ENCODE measurements around the gene SAMM50. TPM values are rescaled to one million over a fixed set of nuclear protein-coding genes. Genes with fewer than 3 reads are reported as not detected.
"Not testable (repeated sequence)": the region's sequence is repeated elsewhere in the genome, so short reads cannot be mapped to it uniquely, and the experiment has no call there.

The SAMM50 gene
- total and polyA plus RNA-seq, 2 experiments from 2014 or later, result 58.6 to 60.3 TPM

DNA sequence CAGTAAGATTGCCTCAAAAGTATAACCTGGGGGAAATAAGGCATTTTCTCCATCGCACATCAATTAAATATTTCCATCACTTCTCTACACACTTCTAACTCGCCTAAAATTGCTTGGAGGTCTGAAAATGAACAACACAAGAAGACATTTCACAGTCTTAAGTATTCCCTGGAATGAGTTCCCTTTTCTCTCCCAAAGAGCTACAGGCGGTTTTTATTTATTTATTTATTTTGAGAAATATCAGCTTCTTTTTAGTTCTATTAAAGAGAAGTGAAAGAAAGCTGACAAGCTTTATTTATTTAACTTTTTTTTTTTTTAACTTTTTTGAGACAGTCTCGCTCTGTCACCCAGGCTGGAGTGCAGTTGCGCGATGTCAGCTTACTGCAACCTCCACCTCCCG is 57.3 kb downstream of the SAMM50 start:
- TF ChIP-seq JUNB (IDR thresholded peaks at IDR 0.05; ENCODE audit: unreplicated experiment), result no peak
- no peak for TF ChIP-seq CREB1 (CRISPR knock-in tag; IDR thresholded peaks at IDR 0.05; ENCODE audit: low read depth)
- TF ChIP-seq STAT1 (IDR thresholded peaks at IDR 0.05; ENCODE audit: unreplicated experiment), result no peak
- no peak for TF ChIP-seq POLR2AphosphoS5 (IDR thresholded peaks at IDR 0.05; ENCODE audit: low read depth)
- TF ChIP-seq, protein P1, sequence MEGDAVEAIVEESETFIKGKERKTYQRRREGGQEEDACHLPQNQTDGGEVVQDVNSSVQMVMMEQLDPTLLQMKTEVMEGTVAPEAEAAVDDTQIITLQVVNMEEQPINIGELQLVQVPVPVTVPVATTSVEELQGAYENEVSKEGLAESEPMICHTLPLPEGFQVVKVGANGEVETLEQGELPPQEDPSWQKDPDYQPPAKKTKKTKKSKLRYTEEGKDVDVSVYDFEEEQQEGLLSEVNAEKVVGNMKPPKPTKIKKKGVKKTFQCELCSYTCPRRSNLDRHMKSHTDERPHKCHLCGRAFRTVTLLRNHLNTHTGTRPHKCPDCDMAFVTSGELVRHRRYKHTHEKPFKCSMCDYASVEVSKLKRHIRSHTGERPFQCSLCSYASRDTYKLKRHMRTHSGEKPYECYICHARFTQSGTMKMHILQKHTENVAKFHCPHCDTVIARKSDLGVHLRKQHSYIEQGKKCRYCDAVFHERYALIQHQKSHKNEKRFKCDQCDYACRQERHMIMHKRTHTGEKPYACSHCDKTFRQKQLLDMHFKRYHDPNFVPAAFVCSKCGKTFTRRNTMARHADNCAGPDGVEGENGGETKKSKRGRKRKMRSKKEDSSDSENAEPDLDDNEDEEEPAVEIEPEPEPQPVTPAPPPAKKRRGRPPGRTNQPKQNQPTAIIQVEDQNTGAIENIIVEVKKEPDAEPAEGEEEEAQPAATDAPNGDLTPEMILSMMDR (conservative IDR thresholded peaks at IDR 0.05; ENCODE audit: low read depth in 2 of 2), result no peak
- TF ChIP-seq EZH2 (IDR thresholded peaks at IDR 0.05; ENCODE audit: low read depth, unreplicated experiment), result no peak
- TF ChIP-seq ZNF114 (CRISPR knock-in tag; IDR thresholded peaks at IDR 0.05), result no peak
- TF ChIP-seq NANOG (IDR thresholded peaks at IDR 0.05; ENCODE audit: borderline replicate concordance), result no peak
- TF ChIP-seq, protein P2, sequence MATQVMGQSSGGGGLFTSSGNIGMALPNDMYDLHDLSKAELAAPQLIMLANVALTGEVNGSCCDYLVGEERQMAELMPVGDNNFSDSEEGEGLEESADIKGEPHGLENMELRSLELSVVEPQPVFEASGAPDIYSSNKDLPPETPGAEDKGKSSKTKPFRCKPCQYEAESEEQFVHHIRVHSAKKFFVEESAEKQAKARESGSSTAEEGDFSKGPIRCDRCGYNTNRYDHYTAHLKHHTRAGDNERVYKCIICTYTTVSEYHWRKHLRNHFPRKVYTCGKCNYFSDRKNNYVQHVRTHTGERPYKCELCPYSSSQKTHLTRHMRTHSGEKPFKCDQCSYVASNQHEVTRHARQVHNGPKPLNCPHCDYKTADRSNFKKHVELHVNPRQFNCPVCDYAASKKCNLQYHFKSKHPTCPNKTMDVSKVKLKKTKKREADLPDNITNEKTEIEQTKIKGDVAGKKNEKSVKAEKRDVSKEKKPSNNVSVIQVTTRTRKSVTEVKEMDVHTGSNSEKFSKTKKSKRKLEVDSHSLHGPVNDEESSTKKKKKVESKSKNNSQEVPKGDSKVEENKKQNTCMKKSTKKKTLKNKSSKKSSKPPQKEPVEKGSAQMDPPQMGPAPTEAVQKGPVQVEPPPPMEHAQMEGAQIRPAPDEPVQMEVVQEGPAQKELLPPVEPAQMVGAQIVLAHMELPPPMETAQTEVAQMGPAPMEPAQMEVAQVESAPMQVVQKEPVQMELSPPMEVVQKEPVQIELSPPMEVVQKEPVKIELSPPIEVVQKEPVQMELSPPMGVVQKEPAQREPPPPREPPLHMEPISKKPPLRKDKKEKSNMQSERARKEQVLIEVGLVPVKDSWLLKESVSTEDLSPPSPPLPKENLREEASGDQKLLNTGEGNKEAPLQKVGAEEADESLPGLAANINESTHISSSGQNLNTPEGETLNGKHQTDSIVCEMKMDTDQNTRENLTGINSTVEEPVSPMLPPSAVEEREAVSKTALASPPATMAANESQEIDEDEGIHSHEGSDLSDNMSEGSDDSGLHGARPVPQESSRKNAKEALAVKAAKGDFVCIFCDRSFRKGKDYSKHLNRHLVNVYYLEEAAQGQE (IDR thresholded peaks at IDR 0.05; ENCODE audit: unreplicated experiment), result no peak
- TF ChIP-seq, protein P3, sequence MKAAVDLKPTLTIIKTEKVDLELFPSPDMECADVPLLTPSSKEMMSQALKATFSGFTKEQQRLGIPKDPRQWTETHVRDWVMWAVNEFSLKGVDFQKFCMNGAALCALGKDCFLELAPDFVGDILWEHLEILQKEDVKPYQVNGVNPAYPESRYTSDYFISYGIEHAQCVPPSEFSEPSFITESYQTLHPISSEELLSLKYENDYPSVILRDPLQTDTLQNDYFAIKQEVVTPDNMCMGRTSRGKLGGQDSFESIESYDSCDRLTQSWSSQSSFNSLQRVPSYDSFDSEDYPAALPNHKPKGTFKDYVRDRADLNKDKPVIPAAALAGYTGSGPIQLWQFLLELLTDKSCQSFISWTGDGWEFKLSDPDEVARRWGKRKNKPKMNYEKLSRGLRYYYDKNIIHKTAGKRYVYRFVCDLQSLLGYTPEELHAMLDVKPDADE (IDR thresholded peaks at IDR 0.05), result no peak
- Histone ChIP-seq H3K36me3 (ENCODE audit: insufficient read depth) (no peaks in the 10 kb centered on the region), H3K4me1 (ENCODE audit: insufficient read depth) (no peaks in the 10 kb centered on the region), H3K79me2 (replicated peaks; ENCODE audit: insufficient read depth) (no peaks in the 10 kb centered on the region), H3K27me3 (ENCODE audit: insufficient read depth) (no peaks in the 10 kb centered on the region), H3F3A (replicated peaks; ENCODE audit: low read depth) (no peaks in the 10 kb centered on the region), H3K9me2 (ENCODE audit: insufficient read depth) (no peaks in the 10 kb centered on the region), H4K20me1 (replicated peaks; ENCODE audit: insufficient read depth) (no peaks in the 10 kb centered on the region), H3K4me3 (no peak overlapping the region), H3K4me2 (no peak overlapping the region), H3K27ac (ENCODE audit: low read depth) (no peak overlapping the region), H2AFZ (no peak overlapping the region)
- ATAC-seq (no peak), DNase-seq (ENCODE audit: low spot score) (no peak)
- peaks cover 3% of the 10 kb centered on the region for H3K27me3 Mint-ChIP-seq (ENCODE audit: insufficient read depth, low read depth, poor library complexity)
- no peaks in the 10 kb centered on the region for H3K9me3 Mint-ChIP-seq
- no peak overlapping the region for H3K4me3 Mint-ChIP-seq
- no peaks in the 10 kb centered on the region for H3K36me3 Mint-ChIP-seq (ENCODE audit: low read depth)
- H3K27ac Mint-ChIP-seq, result no peak overlapping the region
- H3K4me1 Mint-ChIP-seq, result no peaks in the 10 kb centered on the region; the same call in 2 of the 3 replicates

DNA sequence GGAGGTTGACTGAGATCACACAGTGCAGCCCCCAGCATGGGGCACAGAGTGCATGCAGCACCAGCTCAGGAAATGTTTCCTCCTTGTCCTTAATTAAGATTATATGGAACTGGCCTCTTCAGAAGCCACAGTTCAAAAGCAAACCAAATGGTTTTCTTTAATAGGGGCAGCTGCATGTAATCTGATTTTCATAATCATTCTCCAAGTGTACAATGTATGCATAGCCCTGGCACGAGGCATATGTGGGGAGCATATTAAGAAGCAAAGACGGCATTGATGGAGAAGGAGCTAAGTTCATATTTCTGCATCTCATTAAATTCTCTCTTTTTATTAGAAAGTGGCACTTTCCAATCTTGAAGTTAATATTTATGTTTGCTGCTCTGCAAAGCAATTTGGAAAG is 59.0 kb downstream of the SAMM50 start:
- ATAC-seq (no peak), DNase-seq (ENCODE audit: low spot score) (no peak)
- H3K9me2 ChIP-seq (ENCODE audit: insufficient read depth), result no peaks in the 10 kb centered on the region
- H3K4me2 ChIP-seq, result no peak overlapping the region
- Mint-ChIP-seq H3K36me3 (ENCODE audit: low read depth) (no peaks in the 10 kb centered on the region), H3K4me3 (no peak overlapping the region), H3K4me1 (no peaks in the 10 kb centered on the region; the same call in 2 of the 3 replicates), H3K27me3 (ENCODE audit: insufficient read depth, low read depth, poor library complexity) (peaks cover 6% of the 10 kb centered on the region), H3K9me3 (no peaks in the 10 kb centered on the region), H3K27ac (no peak overlapping the region)
- H3K27ac ChIP-seq (ENCODE audit: low read depth), result no peak overlapping the region
- no peaks in the 10 kb centered on the region for H3K27me3 ChIP-seq (ENCODE audit: insufficient read depth)
- no peak overlapping the region for H2AFZ ChIP-seq
- H3K36me3 ChIP-seq (ENCODE audit: insufficient read depth), result no peaks in the 10 kb centered on the region
- no peaks in the 10 kb centered on the region for H3K4me1 ChIP-seq (ENCODE audit: insufficient read depth)
- H3K79me2 ChIP-seq (replicated peaks; ENCODE audit: insufficient read depth), result no peaks in the 10 kb centered on the region
- no peaks in the 10 kb centered on the region for H4K20me1 ChIP-seq (replicated peaks; ENCODE audit: insufficient read depth)
- TF ChIP-seq, protein P1 (conservative IDR thresholded peaks at IDR 0.05; ENCODE audit: low read depth in 2 of 2), result no peak
- no peak for TF ChIP-seq POLR2AphosphoS5 (IDR thresholded peaks at IDR 0.05; ENCODE audit: low read depth)
- TF ChIP-seq EZH2phosphoT487 (IDR thresholded peaks at IDR 0.05; ENCODE audit: unreplicated experiment), result no peak
- no peak for TF ChIP-seq NANOG (IDR thresholded peaks at IDR 0.05; ENCODE audit: borderline replicate concordance)
- TF ChIP-seq STAT1 (IDR thresholded peaks at IDR 0.05; ENCODE audit: unreplicated experiment), result no peak
- no peak for TF ChIP-seq JUNB (IDR thresholded peaks at IDR 0.05; ENCODE audit: unreplicated experiment)
- TF ChIP-seq ZNF331 (CRISPR knock-in tag; IDR thresholded peaks at IDR 0.05; ENCODE audit: low read depth), result no peak
- H3K4me3 ChIP-seq, result no peak overlapping the region
- no peaks in the 10 kb centered on the region for H3F3A ChIP-seq (replicated peaks; ENCODE audit: low read depth)

DNA sequence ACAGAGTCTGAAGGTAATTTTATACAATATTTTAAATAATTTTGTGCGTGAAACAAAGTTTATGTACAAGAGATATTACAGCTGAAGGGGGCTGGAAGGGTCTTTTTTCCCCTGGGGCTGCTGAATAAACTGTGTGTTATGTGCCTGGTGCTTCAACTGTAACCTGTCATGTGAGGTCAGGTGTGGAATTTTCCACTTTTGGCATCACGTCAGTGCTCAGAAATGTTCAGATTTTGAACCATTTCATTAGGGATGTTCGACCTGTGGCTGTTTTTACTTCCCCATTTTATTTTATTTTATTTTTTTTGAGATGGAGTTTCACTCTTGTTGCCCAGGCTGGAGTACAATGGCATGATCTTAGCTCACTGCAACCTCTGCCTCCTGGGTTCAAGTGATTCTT is 61.3 kb downstream of the SAMM50 start:
- not testable (repeated sequence) for H3K36me3 ChIP-seq (ENCODE audit: insufficient read depth); H3K79me2 ChIP-seq (replicated peaks; ENCODE audit: insufficient read depth); DNase-seq (ENCODE audit: low spot score); H3F3A ChIP-seq (replicated peaks; ENCODE audit: low read depth); H2AFZ ChIP-seq; H4K20me1 ChIP-seq (replicated peaks; ENCODE audit: insufficient read depth); H3K27ac Mint-ChIP-seq; H3K27me3 ChIP-seq (ENCODE audit: insufficient read depth); H3K4me2 ChIP-seq; H3K27ac ChIP-seq (ENCODE audit: low read depth); H3K36me3 Mint-ChIP-seq (ENCODE audit: low read depth); ATAC-seq; H3K9me2 ChIP-seq (ENCODE audit: insufficient read depth); H3K4me3 ChIP-seq; H3K9me3 Mint-ChIP-seq; H3K4me3 Mint-ChIP-seq; H3K4me1 ChIP-seq (ENCODE audit: insufficient read depth); H3K4me1 Mint-ChIP-seq
- H3K27me3 Mint-ChIP-seq (ENCODE audit: insufficient read depth, low read depth, poor library complexity), result peaks cover 11% of the 10 kb centered on the region
